H9 (cell line): ENCODE results near the gene THSD4. TPM values are rescaled to one million over a fixed set of nuclear protein-coding genes. Genes with fewer than 3 reads are reported as not detected.

Experiments used
- DNase-seq: peaks from one replicate; pipeline ENCODE4 v3.0.0-alpha.2; 2017
- H2AFZ ChIP-seq: one replicate; pipeline ENCODE4 v1.6.1; 2013; ENCODE audit warnings: mild to moderate bottlenecking, low read length, control low read depth, moderate library complexity
- H2AK5ac ChIP-seq: 2 replicates; pipeline ENCODE4 v1.6.1; 2013; ENCODE audit warnings: low read length, control low read depth, mixed read lengths; ENCODE audit not compliant: insufficient read length
- H2BK120ac ChIP-seq: one replicate; pipeline ENCODE4 v1.6.1; 2013; ENCODE audit warnings: low read depth, mild to moderate bottlenecking, low read length, control low read depth, inconsistent platforms; ENCODE audit not compliant: poor library complexity, severe bottlenecking
- H2BK12ac ChIP-seq: 2 replicates; pipeline ENCODE4 v1.6.1; 2013; ENCODE audit warnings: low read length, control low read depth, mixed read lengths, low read depth; ENCODE audit not compliant: insufficient read length
- H2BK15ac ChIP-seq: 2 replicates; pipeline ENCODE4 v1.6.1; 2013; ENCODE audit warnings: low read depth, low read length, control low read depth
- H2BK20ac ChIP-seq: one replicate; pipeline ENCODE4 v1.6.1; 2013; ENCODE audit warnings: low read depth, mild to moderate bottlenecking, low read length, control low read depth, inconsistent platforms; ENCODE audit not compliant: poor library complexity, severe bottlenecking
- H2BK5ac ChIP-seq: 2 replicates; pipeline ENCODE4 v1.6.1; 2013; ENCODE audit warnings: low read length, control low read depth, mixed read lengths; ENCODE audit not compliant: insufficient read length
- H3K14ac ChIP-seq: 2 replicates; pipeline ENCODE4 v1.6.1; 2013; ENCODE audit warnings: low read length, control low read depth; ENCODE audit not compliant: insufficient read depth
- H3K18ac ChIP-seq: 2 replicates; pipeline ENCODE4 v1.6.1; 2013; ENCODE audit warnings: low read depth, mild to moderate bottlenecking, mixed read lengths, low read length, control low read depth; ENCODE audit not compliant: insufficient read length
- H3K23ac ChIP-seq: 2 replicates; pipeline ENCODE4 v1.6.1; 2013; ENCODE audit warnings: low read length, control low read depth, mixed read lengths, low read depth; ENCODE audit not compliant: insufficient read length
- H3K23me2 ChIP-seq: 2 replicates; pipeline ENCODE4 v1.6.1; 2013; ENCODE audit warnings: low read depth, mild to moderate bottlenecking, mixed read lengths, low read length, control low read depth; ENCODE audit not compliant: insufficient read length, poor library complexity, severe bottlenecking
- H3K27ac ChIP-seq: 2 replicates; pipeline ENCODE4 v1.5.1; 2013; ENCODE audit warnings: low read length, control low read depth, mixed read lengths, low read depth; ENCODE audit not compliant: insufficient read length
- H3K27me3 ChIP-seq: 2 replicates; pipeline ENCODE4 v1.6.1; 2013; ENCODE audit warnings: low read length, control low read depth, inconsistent platforms; ENCODE audit not compliant: insufficient read depth
- H3K4ac ChIP-seq: 2 replicates; pipeline ENCODE4 v1.6.1; 2013; ENCODE audit warnings: low read depth, mild to moderate bottlenecking, control low read depth, inconsistent platforms, low read length, moderate library complexity
- H3K4me1 ChIP-seq: 2 replicates; pipeline ENCODE4 v1.6.1; 2013; ENCODE audit warnings: low read length, control low read depth, inconsistent platforms; ENCODE audit not compliant: insufficient read depth
- H3K4me2 ChIP-seq: 2 replicates; pipeline ENCODE4 v1.6.1; 2013; ENCODE audit warnings: low read length, control low read depth, mixed read lengths; ENCODE audit not compliant: insufficient read length, insufficient read depth
- H3K56ac ChIP-seq: 2 replicates; pipeline ENCODE4 v1.6.1; 2013; ENCODE audit warnings: low read depth, mild to moderate bottlenecking, mixed read lengths, low read length, control low read depth; ENCODE audit not compliant: insufficient read length
- H3K79me1 ChIP-seq: 2 replicates; pipeline ENCODE4 v1.6.1; 2013; ENCODE audit warnings: low read depth, mild to moderate bottlenecking, moderate library complexity, low read length, control low read depth, inconsistent platforms; ENCODE audit not compliant: insufficient read depth, poor library complexity, severe bottlenecking
- H3K79me2 ChIP-seq: 2 replicates; pipeline ENCODE4 v1.6.1; 2013; ENCODE audit warnings: low read length, control low read depth, inconsistent platforms; ENCODE audit not compliant: insufficient read depth
- H3K9ac ChIP-seq: 2 replicates; pipeline ENCODE4 v1.6.1; 2013; ENCODE audit warnings: low read length, control low read depth, mixed read lengths; ENCODE audit not compliant: insufficient read length; ENCODE audit errors: extremely low read depth
- H3K9me3 ChIP-seq: one replicate; pipeline ENCODE4 v1.6.1; 2013; ENCODE audit warnings: low read depth, low read length, inconsistent platforms; ENCODE audit not compliant: control insufficient read depth
- H3T11ph ChIP-seq: one replicate; pipeline ENCODE4 v1.6.1; 2013; ENCODE audit warnings: mild to moderate bottlenecking, low read length, control low read depth, inconsistent platforms
- H4K20me1 ChIP-seq: one replicate; pipeline ENCODE4 v1.6.1; 2013; ENCODE audit not compliant: control insufficient read depth, insufficient read length, insufficient read depth
- H4K5ac ChIP-seq: 2 replicates; pipeline ENCODE4 v1.6.1; 2013; ENCODE audit warnings: low read depth, mild to moderate bottlenecking, mixed read lengths, low read length, control low read depth; ENCODE audit not compliant: insufficient read length
- H4K8ac ChIP-seq: replicated peaks from 2 replicates; pipeline ENCODE4 v1.6.1; 2013; ENCODE audit warnings: low read length, control low read depth, mixed read lengths, low read depth; ENCODE audit not compliant: insufficient read length
- H4K91ac ChIP-seq: 2 replicates; pipeline ENCODE4 v1.6.1; 2013; ENCODE audit warnings: low read depth, mild to moderate bottlenecking, moderate library complexity, mixed read lengths, low read length, control low read depth; ENCODE audit not compliant: insufficient read length
- H3K27ac Mint-ChIP-seq, 3 experiments: 2 replicates in 2 of 3; 3 replicates in 1 of 3; pipeline ENCODE4 v1.8.0; 2020 to 2021; ENCODE audit warnings: mixed read lengths in 3 of 3, mild to moderate bottlenecking in 1 of 3, moderate library complexity in 1 of 3
- H3K27me3 Mint-ChIP-seq: 2 replicates; pipeline ENCODE4 v1.8.0; 2021; ENCODE audit warnings: low read depth, mild to moderate bottlenecking, moderate library complexity, mixed read lengths
- H3K36me3 Mint-ChIP-seq, 3 experiments: 2 replicates in 2 of 3; 3 replicates in 1 of 3; pipeline ENCODE4 v1.8.0; 2020 to 2021; ENCODE audit warnings: low read depth in 3 of 3, mixed read lengths in 3 of 3; ENCODE audit not compliant: insufficient read depth in 1 of 3
- H3K4me1 Mint-ChIP-seq, 2 experiments: 2 replicates each; pipeline ENCODE4 v1.8.0; 2020; ENCODE audit warnings: mixed read lengths in 2 of 2
- H3K4me3 Mint-ChIP-seq, 2 experiments: 2 replicates in 1 of 2; 3 replicates in 1 of 2; pipeline ENCODE4 v1.8.0; 2020 to 2021; ENCODE audit warnings: mild to moderate bottlenecking in 2 of 2, mixed read lengths in 2 of 2, moderate library complexity in 1 of 2
- H3K9me3 Mint-ChIP-seq, 2 experiments: 2 replicates in 1 of 2; 3 replicates in 1 of 2; pipeline ENCODE4 v1.8.0; 2020; ENCODE audit warnings: mild to moderate bottlenecking in 2 of 2, mixed read lengths in 2 of 2, moderate library complexity in 1 of 2
- WGBS: extraction: QIAGEN DNeasy Blood & Tissue Kit; methylation state at CpG from one replicate; pipeline ENCODE4 v1.1.7; 2013; ENCODE audit warnings: missing lambda C conversion rate, low lambda C conversion rate, mixed read lengths; ENCODE audit not compliant: insufficient read length; ENCODE audit errors: extremely low coverage; 5-methylcytosine and 5-hydroxymethylcytosine counted together
- total RNA-seq: library from RNA; stranded (reverse); gene quantifications from 2 replicates; pipeline ENCODE4 v1.2.1, GENCODE V29; 2021
- TF ChIP-seq, protein P1 (sequence below): fragments of 200-600 bp; sonication (generic); conservative IDR thresholded peaks from 3 replicates; pipeline ENCODE4 v1.8.0; 2021; ENCODE audit warnings: antibody characterized with exemption, mild to moderate bottlenecking

THSD4 gene
- total RNA-seq, 1 experiment from 2014 or later = 5.5 TPM

DNA sequence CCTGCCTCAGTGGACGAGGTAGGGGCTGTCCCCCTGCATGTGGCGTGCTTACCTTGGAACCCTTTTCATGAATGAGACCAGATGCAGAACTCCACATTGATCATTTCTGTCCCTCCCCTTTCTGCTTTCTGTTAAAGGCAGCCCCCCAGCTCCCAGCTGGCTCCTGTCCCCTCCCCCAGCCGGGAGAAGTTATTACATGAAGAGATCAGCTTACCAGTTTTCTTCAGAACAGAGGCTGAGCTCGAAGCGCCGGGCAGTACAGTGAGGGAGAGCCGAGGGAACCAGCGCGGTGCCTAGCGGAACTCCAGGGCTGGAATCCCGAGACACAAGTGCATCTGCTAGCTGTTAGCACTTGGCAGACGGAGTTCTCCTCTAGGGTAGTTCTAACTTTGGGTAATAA is 431.7 kb downstream of the THSD4 start:
- no peak overlapping the region for H3K14ac ChIP-seq
- peaks cover 19 to 25% of the 10 kb centered on the region in 2 experiments for H3K4me1 Mint-ChIP-seq
- H3K79me2 ChIP-seq = no peaks in the 10 kb centered on the region
- H2AK5ac ChIP-seq = no peak overlapping the region
- H4K20me1 ChIP-seq = no peaks in the 10 kb centered on the region
- no peaks in the 10 kb centered on the region for H3K4me1 ChIP-seq
- H2BK5ac ChIP-seq = no peak overlapping the region
- no peak overlapping the region for H2BK15ac ChIP-seq
- H2BK120ac ChIP-seq = no peak overlapping the region
- no peaks in the 10 kb centered on the region for H3K9me3 Mint-ChIP-seq
- H3K9ac ChIP-seq = no peak overlapping the region
- H4K8ac ChIP-seq = no peak overlapping the region
- WGBS = no CpG with 5 or more reads among the region's 12 CpGs
- H3K9me3 ChIP-seq = no peaks in the 10 kb centered on the region
- H2AFZ ChIP-seq = no peak overlapping the region
- H3K27me3 Mint-ChIP-seq = no peaks in the 10 kb centered on the region
- TF ChIP-seq, protein P1, sequence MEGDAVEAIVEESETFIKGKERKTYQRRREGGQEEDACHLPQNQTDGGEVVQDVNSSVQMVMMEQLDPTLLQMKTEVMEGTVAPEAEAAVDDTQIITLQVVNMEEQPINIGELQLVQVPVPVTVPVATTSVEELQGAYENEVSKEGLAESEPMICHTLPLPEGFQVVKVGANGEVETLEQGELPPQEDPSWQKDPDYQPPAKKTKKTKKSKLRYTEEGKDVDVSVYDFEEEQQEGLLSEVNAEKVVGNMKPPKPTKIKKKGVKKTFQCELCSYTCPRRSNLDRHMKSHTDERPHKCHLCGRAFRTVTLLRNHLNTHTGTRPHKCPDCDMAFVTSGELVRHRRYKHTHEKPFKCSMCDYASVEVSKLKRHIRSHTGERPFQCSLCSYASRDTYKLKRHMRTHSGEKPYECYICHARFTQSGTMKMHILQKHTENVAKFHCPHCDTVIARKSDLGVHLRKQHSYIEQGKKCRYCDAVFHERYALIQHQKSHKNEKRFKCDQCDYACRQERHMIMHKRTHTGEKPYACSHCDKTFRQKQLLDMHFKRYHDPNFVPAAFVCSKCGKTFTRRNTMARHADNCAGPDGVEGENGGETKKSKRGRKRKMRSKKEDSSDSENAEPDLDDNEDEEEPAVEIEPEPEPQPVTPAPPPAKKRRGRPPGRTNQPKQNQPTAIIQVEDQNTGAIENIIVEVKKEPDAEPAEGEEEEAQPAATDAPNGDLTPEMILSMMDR = no peak
- no peak overlapping the region for H3K56ac ChIP-seq
- H3K27me3 ChIP-seq = no peaks in the 10 kb centered on the region
- no peak overlapping the region for H3K4me2 ChIP-seq
- no peaks in the 10 kb centered on the region for H3K36me3 Mint-ChIP-seq
- H3K23ac ChIP-seq = no peak overlapping the region
- H3K27ac Mint-ChIP-seq = peak overlapping the region in 1 of 3 experiments; percentile 78; a peak in 2 of 7 replicates
- H3K18ac ChIP-seq = no peak overlapping the region
- H3K23me2 ChIP-seq = no peaks in the 10 kb centered on the region
- H2BK12ac ChIP-seq = no peak overlapping the region
- H3K27ac ChIP-seq = no peak overlapping the region
- H3K4ac ChIP-seq = no peak overlapping the region
- no peak for DNase-seq
- no peak overlapping the region for H4K5ac ChIP-seq
- H3K4me3 Mint-ChIP-seq = no peak overlapping the region
- no peak overlapping the region for H4K91ac ChIP-seq
- H3K79me1 ChIP-seq = no peaks in the 10 kb centered on the region
- no peak overlapping the region for H3T11ph ChIP-seq
- no peak overlapping the region for H2BK20ac ChIP-seq
